Activated T-helper 2 cell treated with anti-CD3 and anti-CD28 coated beads, Interferon-gamma antibody, Interleukin-2, Interleukin-4, amounts not matched to agents 10 μg/mL and 5 μg/mL and 100 μg/mL, durations not matched to agents 14 hours and 24 hours and 36 hours (primary cell): ENCODE measurements around the gene NFIC. TPM values are rescaled to one million over a fixed set of nuclear protein-coding genes. Genes with fewer than 3 reads are reported as not detected.
"Not testable (repeated sequence)": the region's sequence is repeated elsewhere in the genome, so short reads cannot be mapped to it uniquely, and the experiment has no call there.

Source experiments
- DNase-seq: peaks from one replicate; pipeline ENCODE4 v3.0.0; 2021; ENCODE audit warnings: low spot score
- H3K27ac Mint-ChIP-seq: one replicate; pipeline ENCODE4 v1.8.0; 2021; ENCODE audit warnings: mixed read lengths
- H3K27me3 Mint-ChIP-seq: one replicate; pipeline ENCODE4 v1.8.0; 2021; ENCODE audit warnings: low read depth, mixed read lengths
- H3K36me3 Mint-ChIP-seq: one replicate; pipeline ENCODE4 v1.8.0; 2021; ENCODE audit warnings: low read depth, mixed read lengths
- H3K4me1 Mint-ChIP-seq: one replicate; pipeline ENCODE4 v1.8.0; 2021; ENCODE audit warnings: low read depth, mixed read lengths
- H3K4me3 Mint-ChIP-seq: one replicate; pipeline ENCODE4 v1.8.0; 2021; ENCODE audit warnings: low read depth, mild to moderate bottlenecking, moderate library complexity, mixed read lengths
- H3K9me3 Mint-ChIP-seq: one replicate; pipeline ENCODE4 v1.8.0; 2021; ENCODE audit warnings: mixed read lengths
- intact Hi-C: fragments of 100-400 bp; cut with micrococcal nuclease; formaldehyde crosslinking; loops from one replicate; pipeline ENCODE4 v1.15.1; 2023
- total RNA-seq: library from RNA; stranded (reverse); gene quantifications from 2 replicates; pipeline ENCODE4 v1.2.3, GENCODE V29; 2022

NFIC gene
- total RNA-seq, 1 donor from 2014 or later, result 17.3 TPM

DNA sequence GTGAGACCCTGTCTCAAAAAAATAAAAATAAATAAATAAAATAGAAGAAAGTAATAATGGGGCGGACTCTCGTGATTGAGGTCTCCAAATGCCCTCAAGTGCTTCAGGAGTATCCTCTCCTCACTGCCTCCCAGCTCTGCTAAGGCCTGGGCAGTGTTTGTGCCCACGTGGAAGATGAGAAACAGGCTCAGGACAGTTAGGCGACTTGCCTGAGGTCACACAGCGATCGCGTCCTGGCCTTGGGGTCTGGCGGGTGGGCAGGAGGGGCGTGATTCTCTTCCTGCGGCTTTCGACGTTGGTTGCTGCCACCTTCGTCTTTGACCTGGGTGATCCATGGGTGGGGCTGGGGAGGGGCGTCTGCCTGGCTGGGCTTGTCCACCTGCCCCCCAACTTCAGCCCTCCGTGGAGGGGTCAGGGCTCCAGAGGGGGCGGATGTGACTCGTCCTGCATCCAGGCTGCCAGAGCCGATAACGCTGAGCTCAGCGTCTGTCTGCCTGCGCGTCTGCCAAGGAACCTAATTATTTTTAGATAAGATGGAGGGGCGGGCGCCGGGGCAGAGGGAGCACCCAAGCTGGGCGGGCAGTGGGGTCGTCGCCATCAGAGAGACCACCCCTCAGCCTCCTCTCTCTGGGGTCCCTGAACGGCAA lies 56.9 kb downstream of the NFIC start:
- no peaks in the 10 kb centered on the region for H3K36me3 Mint-ChIP-seq
- H3K9me3 Mint-ChIP-seq, result no peaks in the 10 kb centered on the region
- no peak for DNase-seq
- no peaks in the 10 kb centered on the region for H3K4me1 Mint-ChIP-seq
- H3K27ac Mint-ChIP-seq, result no peak overlapping the region
- H3K4me3 Mint-ChIP-seq, result no peak overlapping the region
- no peaks in the 10 kb centered on the region for H3K27me3 Mint-ChIP-seq
- intact Hi-C loops, result no loop called here

DNA sequence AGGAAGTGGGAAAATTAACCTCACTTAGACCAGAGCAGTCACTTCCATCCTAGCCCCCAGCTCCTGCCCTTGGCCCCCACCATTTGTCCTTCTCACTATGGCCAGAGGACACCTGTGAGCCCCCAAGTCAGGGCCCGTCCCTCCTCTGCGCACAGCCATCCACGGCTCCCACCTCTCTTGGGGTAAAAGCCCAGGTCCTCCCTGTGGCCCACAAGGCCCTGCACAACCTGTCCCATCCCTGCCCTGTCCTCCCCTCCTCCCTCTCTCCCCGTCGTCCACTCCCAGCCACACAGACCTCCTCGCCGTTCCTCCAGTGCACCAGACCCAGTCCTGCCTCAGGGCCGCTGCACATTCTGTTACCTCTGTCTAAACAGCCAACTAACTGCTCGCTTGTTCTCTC lies 60.0 kb downstream of the NFIC start:
- Mint-ChIP-seq H3K27me3 (no peaks in the 10 kb centered on the region), H3K4me3 (no peak overlapping the region), H3K27ac (no peak overlapping the region), H3K36me3 (no peaks in the 10 kb centered on the region), H3K4me1 (no peaks in the 10 kb centered on the region), H3K9me3 (no peaks in the 10 kb centered on the region)
- intact Hi-C loops, result no loop called here
- no peak for DNase-seq

DNA sequence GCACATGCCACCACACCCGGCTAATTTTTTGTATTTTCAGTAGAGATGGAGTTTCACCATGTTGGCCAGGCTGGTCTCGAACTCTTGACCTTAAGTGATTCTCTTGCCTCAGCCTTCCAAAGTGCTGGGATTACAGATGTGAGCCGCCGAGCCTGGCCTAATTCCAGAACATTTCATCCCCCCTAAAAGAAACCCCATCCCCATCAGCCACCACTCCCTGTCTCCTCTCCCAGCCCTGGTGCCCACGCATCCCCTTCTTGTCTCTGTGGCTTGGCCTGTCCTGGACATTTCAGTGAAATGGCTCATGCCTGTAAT lies 63.9 kb downstream of the NFIC start:
- H3K27ac Mint-ChIP-seq, H3K27me3 Mint-ChIP-seq, intact Hi-C loops, H3K4me1 Mint-ChIP-seq, H3K4me3 Mint-ChIP-seq, H3K9me3 Mint-ChIP-seq, DNase-seq: not testable (repeated sequence)
- H3K36me3 Mint-ChIP-seq, result peaks cover 11% of the 10 kb centered on the region

DNA sequence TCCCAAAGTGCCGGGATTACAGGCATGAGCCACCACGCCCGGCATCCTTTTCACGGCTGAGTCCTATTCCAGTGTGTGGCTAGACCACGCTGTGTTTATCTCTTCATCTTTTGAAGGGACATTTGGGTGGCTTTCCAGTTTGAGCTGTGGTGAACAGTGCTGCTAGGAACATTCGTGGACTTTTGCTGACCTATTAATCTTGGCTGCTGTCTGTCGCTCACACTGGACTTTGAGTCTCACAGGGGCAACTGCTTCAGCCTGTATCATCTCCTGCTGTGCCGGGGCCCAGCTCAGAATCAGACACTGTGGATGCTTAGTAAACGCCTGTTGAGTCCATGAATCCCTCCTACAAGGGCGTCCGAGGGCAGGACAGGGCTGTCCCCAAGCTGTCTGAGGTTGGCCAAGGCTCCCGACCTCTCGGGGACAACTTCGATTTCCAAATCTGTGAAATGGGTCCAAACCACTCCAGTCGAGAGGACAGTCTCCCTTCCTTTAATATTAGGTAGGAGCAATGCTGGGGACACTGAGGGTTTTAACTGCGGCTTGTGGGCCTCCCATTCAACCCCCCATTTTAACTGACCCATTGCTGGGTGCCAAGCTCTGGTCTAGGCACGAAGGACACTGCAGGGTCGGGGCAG lies 65.5 kb downstream of the NFIC start:
- no peak for DNase-seq
- peaks cover 9% of the 10 kb centered on the region for H3K4me1 Mint-ChIP-seq
- no peak overlapping the region for H3K27ac Mint-ChIP-seq
- peaks cover 11% of the 10 kb centered on the region for H3K36me3 Mint-ChIP-seq
- H3K27me3 Mint-ChIP-seq, result no peaks in the 10 kb centered on the region
- H3K4me3 Mint-ChIP-seq, result no peak overlapping the region
- peaks cover 8% of the 10 kb centered on the region for H3K9me3 Mint-ChIP-seq
- intact Hi-C loops, result no loop called here

DNA sequence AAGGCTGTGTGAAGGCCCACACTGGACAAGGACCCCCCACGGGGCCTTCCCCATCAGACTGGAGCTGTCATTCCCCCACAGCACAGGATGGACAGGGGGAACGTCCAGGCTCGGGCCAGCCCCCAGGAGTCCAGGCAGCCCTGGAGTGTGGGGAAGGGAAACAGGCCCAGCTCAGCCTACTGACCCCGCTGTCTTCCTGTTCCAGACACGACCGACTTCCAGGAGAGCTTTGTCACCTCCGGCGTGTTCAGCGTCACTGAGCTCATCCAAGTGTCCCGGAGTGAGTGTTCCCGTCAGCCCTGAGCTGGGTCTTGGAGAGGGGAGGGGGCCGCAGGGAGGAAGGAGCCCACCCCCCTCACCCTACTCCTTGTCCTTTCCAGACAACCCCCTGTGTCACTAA lies 66.9 kb downstream of the NFIC start:
- H3K27ac Mint-ChIP-seq, result no peak overlapping the region
- H3K4me1 Mint-ChIP-seq, result peaks cover 9% of the 10 kb centered on the region
- DNase-seq, result no peak
- no peak overlapping the region for H3K4me3 Mint-ChIP-seq
- H3K36me3 Mint-ChIP-seq, result peaks cover 11% of the 10 kb centered on the region
- H3K27me3 Mint-ChIP-seq, result no peaks in the 10 kb centered on the region
- intact Hi-C loops, result no loop called here
- H3K9me3 Mint-ChIP-seq, result peaks cover 8% of the 10 kb centered on the region

DNA sequence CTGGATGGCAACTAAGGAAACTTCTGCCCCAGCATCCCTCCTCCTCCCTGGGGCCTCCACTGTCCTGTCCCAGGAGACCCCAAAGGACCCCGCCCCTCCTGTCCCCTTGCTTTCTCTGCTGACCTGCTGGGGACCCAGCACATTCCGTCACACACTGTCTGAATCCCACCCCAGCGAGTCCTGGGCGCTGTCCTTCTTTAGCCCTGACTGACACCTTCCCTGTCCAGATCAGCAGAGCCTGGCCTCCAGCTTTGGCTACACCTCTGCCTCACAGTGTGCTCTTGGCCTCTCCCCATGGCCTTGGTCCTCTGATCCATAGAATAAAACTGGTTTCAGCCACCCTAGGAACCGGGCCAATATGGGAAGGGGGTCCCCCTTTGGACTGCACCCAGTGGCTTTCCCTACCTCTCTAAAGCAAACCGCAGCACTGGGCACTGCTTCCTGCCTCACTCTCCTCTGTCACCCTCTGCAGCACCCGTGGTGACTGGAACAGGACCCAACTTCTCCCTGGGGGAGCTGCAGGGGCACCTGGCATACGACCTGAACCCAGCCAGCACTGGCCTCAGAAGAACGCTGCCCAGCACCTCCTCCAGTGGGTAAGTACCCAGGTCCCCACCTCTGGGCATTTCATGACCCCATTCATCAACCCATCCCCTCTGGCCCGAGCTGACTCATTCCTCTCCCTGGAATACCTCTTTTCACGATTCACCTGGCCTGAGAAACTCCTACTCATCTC lies 67.6 kb downstream of the NFIC start:
- H3K9me3 Mint-ChIP-seq, result peaks cover 8% of the 10 kb centered on the region
- H3K4me1 Mint-ChIP-seq, result peaks cover 9% of the 10 kb centered on the region
- H3K36me3 Mint-ChIP-seq, result peaks cover 11% of the 10 kb centered on the region
- no peak for DNase-seq
- intact Hi-C loops, result no loop called here
- peak overlapping the region; percentile 98 for H3K27ac Mint-ChIP-seq
- peak overlapping the region; percentile 93 for H3K4me3 Mint-ChIP-seq
- H3K27me3 Mint-ChIP-seq, result no peaks in the 10 kb centered on the region

DNA sequence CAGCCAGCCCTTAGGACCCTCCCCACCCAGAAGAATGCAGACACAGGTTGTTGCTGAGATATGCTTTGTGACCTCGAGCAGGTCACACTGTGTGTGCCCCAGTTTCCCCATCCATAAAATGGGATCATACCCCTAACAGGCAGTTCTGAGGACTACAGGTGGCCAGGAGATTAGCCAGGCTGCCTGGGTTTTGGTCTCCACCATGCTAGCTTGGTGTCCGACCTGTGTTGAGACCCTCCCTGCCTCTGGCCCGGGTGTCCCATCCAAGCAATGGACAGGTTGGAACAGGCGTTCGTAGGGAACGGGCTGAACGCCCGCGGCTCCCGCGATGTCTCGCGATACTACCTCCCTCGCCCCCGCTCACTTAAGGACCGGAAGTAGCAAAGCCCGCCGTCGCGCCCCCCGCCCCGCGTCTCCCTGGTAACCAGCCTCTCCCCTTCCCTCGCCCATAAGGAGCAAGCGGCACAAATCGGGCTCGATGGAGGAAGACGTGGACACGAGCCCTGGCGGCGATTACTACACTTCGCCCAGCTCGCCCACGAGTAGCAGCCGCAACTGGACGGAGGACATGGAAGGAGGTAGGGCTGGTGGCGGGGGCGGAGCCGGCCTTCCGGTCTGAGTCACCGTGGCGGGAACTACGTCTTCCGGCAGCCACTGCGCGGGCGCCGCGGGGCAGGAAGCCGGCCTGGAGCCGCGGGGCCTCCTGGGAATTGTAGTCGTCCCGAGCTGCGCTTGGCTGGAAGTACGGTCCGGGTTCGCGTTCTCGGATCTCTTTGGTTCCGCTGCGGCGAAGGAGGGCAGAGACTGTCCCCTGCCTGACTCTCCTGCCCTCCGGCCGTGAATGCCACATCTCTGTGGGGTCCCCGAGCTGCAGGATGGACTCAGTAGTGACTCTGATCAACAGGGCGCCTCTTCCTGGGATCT lies 68.5 kb downstream of the NFIC start:
- H3K9me3 Mint-ChIP-seq, result peaks cover 8% of the 10 kb centered on the region
- DNase-seq, result peak; percentile 96
- H3K36me3 Mint-ChIP-seq, result peaks cover 11% of the 10 kb centered on the region
- intact Hi-C loops, result no loop called here
- H3K4me1 Mint-ChIP-seq, result peaks cover 9% of the 10 kb centered on the region
- peak overlapping the region; percentile 98 for H3K27ac Mint-ChIP-seq
- no peaks in the 10 kb centered on the region for H3K27me3 Mint-ChIP-seq
- H3K4me3 Mint-ChIP-seq, result peak overlapping the region; percentile 93

DNA sequence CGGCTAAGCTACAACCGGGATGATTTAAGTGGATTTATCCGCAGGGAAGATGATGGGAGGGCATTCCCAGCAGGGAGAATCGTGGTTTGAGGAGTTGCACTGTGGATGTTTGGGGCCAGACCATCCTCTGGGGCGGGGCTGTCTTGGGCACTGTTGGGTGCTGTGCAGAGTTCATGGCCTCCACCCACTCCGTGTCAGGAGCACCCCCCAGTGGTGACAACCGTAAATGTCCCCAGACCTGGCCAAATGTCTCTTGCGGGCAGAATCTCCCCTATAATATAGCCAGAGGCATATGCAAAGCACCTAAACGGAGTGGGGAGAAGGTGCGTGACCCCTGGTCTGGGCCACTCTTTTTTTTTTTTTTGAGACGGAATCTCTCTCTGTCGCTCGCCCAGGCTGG lies 73.7 kb downstream of the NFIC start:
- intact Hi-C loops, result no loop called here
- peak; percentile 33 for DNase-seq
- Mint-ChIP-seq H3K27ac (no peak overlapping the region), H3K27me3 (no peaks in the 10 kb centered on the region), H3K9me3 (no peaks in the 10 kb centered on the region), H3K4me3 (no peak overlapping the region), H3K4me1 (peaks cover 4% of the 10 kb centered on the region), H3K36me3 (no peaks in the 10 kb centered on the region)

DNA sequence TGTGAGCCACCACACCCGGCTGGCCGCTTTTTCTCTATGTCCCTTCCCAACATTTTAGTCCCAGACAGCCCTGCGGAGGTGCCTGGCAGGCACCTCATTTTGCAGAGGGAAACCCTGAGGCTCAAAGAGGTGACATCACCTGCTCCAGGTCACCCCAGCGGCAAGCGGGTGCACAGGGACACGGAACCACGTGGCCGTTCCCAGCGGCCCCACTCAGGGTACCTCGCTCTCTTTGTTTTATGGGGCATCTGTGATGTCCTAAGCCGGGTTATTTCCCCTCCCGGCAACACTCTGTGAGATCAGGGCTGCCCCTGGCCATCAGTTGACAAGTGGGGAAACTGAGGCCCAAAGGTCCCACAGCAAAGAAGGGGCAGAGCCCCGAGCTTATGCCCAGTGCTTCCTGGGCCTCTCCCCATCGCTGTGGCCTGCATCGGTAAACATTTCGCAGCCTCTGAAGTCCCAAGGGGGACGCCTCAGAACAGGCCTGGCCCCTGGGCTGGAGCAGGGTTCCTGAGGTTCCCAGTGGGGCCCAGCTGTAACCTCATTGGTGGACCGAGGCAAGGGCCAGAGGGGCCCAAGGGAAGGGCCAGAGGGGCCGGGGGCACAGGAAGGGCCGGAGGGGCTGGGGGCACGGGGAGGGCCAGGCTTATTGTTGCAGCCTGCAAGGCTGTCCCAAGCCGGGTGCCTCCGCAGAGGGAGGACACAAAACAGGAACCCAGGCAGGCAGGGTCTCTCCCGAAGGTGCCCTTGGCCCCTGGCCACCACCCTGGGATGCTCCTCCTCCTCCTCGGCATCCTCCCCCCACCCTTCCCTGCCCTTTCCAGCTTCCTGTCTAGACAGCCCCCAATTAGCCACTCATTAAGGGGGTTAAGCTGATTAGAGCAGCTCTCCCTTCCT lies 75.0 kb downstream of the NFIC start:
- Mint-ChIP-seq H3K27me3 (no peaks in the 10 kb centered on the region), H3K4me1 (no peaks in the 10 kb centered on the region), H3K9me3 (no peaks in the 10 kb centered on the region), H3K27ac (no peak overlapping the region), H3K36me3 (no peaks in the 10 kb centered on the region), H3K4me3 (no peak overlapping the region)
- no peak for DNase-seq
- intact Hi-C loops, result no loop called here

DNA sequence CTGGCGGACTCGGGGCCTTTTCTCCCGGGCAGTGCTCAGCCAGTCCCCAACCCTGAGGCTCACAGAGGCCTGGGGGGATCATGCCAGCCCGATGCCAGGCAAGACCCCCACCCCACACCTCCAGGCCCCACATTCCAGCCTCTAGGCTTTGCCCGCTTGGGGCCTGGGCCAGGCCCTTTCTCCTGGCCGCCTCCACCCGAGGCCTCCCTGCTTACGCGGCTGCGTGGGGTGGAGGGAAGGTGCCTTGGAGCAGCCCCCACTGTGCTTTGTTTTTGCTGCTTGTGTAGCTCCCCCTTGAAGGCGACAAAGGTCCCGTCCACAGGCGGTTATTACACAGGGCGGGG lies 75.6 kb downstream of the NFIC start:
- H3K27ac Mint-ChIP-seq, result no peak overlapping the region
- H3K36me3 Mint-ChIP-seq, result no peaks in the 10 kb centered on the region
- no peaks in the 10 kb centered on the region for H3K27me3 Mint-ChIP-seq
- DNase-seq, result no peak
- intact Hi-C loops, result no loop called here
- H3K4me1 Mint-ChIP-seq, result no peaks in the 10 kb centered on the region
- H3K4me3 Mint-ChIP-seq, result no peak overlapping the region
- no peaks in the 10 kb centered on the region for H3K9me3 Mint-ChIP-seq

DNA sequence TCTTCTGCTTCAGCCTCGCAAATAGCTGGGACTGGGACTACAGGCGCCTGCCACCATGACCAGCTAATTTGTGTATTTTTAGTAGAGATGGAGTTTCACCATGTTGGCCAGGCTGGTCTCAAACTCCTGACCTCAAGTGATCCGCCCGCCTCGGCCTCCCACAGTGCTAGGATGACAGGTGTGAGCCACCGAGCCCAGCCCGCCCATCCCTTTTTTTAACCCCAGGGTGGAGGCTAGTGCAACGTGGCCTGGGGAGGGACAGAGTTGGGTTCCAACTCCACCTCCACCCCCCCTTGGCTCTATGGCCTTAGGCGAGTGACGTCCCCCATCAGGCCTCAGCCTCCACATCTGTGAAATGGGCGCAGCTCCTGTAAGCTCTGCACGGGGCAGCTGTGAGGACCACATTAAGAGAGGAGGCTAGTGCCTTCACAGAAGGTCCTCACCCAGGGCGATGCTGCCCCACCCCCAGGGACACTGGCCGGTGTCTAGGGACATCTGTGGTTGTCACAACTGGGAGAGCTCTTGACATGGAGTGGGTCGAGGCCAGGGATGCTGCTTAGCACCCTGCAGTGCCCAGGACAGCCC lies 76.2 kb downstream of the NFIC start:
- Mint-ChIP-seq H3K4me1 (no peaks in the 10 kb centered on the region), H3K9me3 (no peaks in the 10 kb centered on the region), H3K27me3 (no peaks in the 10 kb centered on the region), H3K36me3 (no peaks in the 10 kb centered on the region), H3K4me3 (no peak overlapping the region), H3K27ac (no peak overlapping the region)
- intact Hi-C loops, result no loop called here
- DNase-seq, result no peak
